ENCODE data around the gene TET2.

The TET2 gene

DNA sequence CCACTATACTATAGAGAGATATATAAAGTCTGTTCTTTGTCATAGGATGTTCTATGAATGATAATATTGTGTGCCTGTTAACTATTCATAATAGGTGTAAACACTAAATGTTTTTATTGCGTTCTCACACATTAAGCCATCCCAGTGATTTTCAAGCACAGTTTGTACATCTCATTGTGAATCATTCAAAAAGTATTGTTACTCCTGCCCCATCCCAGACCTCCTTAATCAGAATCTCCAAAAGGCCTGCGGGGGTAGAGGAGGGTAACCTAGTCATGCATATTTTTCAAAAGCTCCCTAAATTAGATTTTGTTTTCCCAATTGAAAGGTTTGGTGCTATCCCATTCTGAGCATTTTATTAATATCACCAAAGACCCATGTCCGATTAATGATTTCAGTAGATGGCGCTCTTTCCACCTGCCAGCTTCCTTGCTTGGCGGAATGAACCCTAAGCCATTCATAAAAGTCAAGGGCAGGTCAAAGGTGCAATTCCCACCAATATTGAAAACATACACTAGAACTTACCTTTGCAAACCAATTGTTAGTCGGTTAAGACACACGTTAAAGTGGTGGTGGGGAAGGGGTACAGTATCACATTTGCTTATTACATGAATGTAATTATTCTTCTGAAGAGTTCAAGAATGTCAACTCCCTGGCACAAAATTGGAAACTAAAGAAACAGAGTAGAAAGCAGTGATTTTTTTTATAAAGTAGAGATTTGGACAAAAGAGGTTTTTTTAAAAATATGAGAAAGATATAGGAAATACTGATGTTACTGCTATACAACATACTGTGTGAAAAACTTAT lies 5.8 kb upstream of the TET2 start:
- H3K9me3 ChIP-seq (ENCODE audit: control insufficient read depth, low read length): no peaks in the 10 kb centered on the region
- no peak overlapping the region for H3K23ac ChIP-seq (ENCODE audit: low read length in 2 of 2)
- no peak overlapping the region for H2AFZ ChIP-seq (ENCODE audit: low read depth, low read length)
- H3K18ac ChIP-seq (ENCODE audit: low read depth in 1 of 2, low read length in 2 of 2): no peak overlapping the region
- no peak overlapping the region for H3K4me2 ChIP-seq (ENCODE audit: low read length, poor library complexity, severe bottlenecking)
- peak; percentile 37 for DNase-seq
- no peak overlapping the region for H2BK15ac ChIP-seq (ENCODE audit: low read depth, poor library complexity, severe bottlenecking)
- no peak overlapping the region for H4K91ac ChIP-seq (ENCODE audit: low read length)
- no peaks in the 10 kb centered on the region for H3K27me3 ChIP-seq (ENCODE audit: control insufficient read depth in 1 of 2, insufficient read depth in 1 of 2, low read length in 2 of 2)
- H4K8ac ChIP-seq (ENCODE audit: low read length): no peak overlapping the region
- H3K27ac ChIP-seq (ENCODE audit: low read length, poor library complexity, severe bottlenecking): no peak overlapping the region
- no peaks in the 10 kb centered on the region for H3K36me3 ChIP-seq (ENCODE audit: control insufficient read depth in 1 of 2, insufficient read depth in 2 of 2, low read depth in 1 of 2, low read length in 2 of 2)
- no peak overlapping the region for H3K4me3 ChIP-seq (ENCODE audit: insufficient read depth in 1 of 2, low read depth in 1 of 2, low read length in 2 of 2)
- peaks cover under 1% of the 10 kb centered on the region for H3K4me1 ChIP-seq (ENCODE audit: control insufficient read depth, insufficient read depth, low read depth, low read length)
- H2BK5ac ChIP-seq (ENCODE audit: low read depth, low read length, poor library complexity, severe bottlenecking): no peak overlapping the region
- WGBS: 6% methylated on average over 4 of the region's 7 CpGs
- no peak overlapping the region for H3K9ac ChIP-seq (ENCODE audit: low read length)
- H3K4ac ChIP-seq (ENCODE audit: low read depth in 1 of 2, low read length in 2 of 2): no peak overlapping the region
- no peak overlapping the region for H3K14ac ChIP-seq (ENCODE audit: low read length in 2 of 2)
- no peak overlapping the region for H2BK12ac ChIP-seq (ENCODE audit: low read length in 2 of 2)
- no peak overlapping the region for H2BK120ac ChIP-seq (ENCODE audit: low read depth, low read length)
- no peak overlapping the region for H2AK5ac ChIP-seq (ENCODE audit: low read length, severe bottlenecking)
- H3K79me1 ChIP-seq (replicated peaks; ENCODE audit: low read length, poor library complexity, severe bottlenecking): no peaks in the 10 kb centered on the region

DNA sequence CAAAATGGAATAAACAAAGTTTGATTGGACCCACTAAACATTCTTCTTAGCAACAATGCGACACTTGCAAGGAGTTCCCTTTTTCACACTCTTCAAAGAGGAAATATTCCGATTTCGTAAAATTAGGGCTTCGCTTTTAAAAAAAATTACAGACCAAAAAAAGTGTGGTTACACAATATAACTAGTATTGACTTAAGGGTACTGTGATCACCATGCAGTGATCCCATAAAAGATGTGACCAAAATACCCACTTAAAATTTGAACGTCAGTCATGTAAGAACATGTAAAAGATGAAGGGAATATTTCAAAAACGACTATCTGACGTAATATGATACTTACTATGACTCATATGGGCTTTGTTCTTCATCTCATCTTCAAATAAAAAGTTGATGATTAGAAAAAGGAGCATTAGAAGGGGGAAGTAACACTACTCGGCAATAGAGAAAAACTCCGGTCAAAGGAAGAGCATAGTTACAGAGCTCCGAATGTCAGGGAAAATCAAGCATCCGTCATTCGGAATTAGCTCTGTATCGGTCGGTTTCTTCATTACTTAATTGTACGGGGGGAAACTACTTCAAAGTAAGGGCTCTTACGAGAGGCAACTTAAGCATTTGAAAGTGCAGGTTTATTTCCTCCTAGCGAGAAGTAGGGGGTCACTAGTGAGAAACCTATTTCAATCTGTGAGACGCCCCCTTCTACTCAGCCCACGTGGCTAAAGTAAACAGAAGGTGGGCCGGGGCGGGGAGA lies 1.3 kb upstream of the TET2 start:
- no peak overlapping the region for H3K14ac ChIP-seq (ENCODE audit: low read length in 2 of 2)
- no peak overlapping the region for H3K4ac ChIP-seq (ENCODE audit: low read depth in 1 of 2, low read length in 2 of 2)
- H3K18ac ChIP-seq (ENCODE audit: low read depth in 1 of 2, low read length in 2 of 2): no peak overlapping the region
- no peaks in the 10 kb centered on the region for H3K9me3 ChIP-seq (ENCODE audit: control insufficient read depth, low read length)
- peak overlapping the region; percentile 97 for H3K9ac ChIP-seq (ENCODE audit: low read length)
- no peaks in the 10 kb centered on the region for H3K36me3 ChIP-seq (ENCODE audit: control insufficient read depth in 1 of 2, insufficient read depth in 2 of 2, low read depth in 1 of 2, low read length in 2 of 2)
- H3K4me1 ChIP-seq (ENCODE audit: control insufficient read depth, insufficient read depth, low read depth, low read length): peaks cover 5% of the 10 kb centered on the region
- no peak overlapping the region for H4K91ac ChIP-seq (ENCODE audit: low read length)
- no peak overlapping the region for H4K8ac ChIP-seq (ENCODE audit: low read length)
- no peak overlapping the region for H2BK5ac ChIP-seq (ENCODE audit: low read depth, low read length, poor library complexity, severe bottlenecking)
- H3K27ac ChIP-seq (ENCODE audit: low read length, poor library complexity, severe bottlenecking): no peak overlapping the region
- no peak overlapping the region for H2BK12ac ChIP-seq (ENCODE audit: low read length in 2 of 2)
- H3K27me3 ChIP-seq (ENCODE audit: control insufficient read depth in 1 of 2, insufficient read depth in 1 of 2, low read length in 2 of 2): no peaks in the 10 kb centered on the region
- no peak overlapping the region for H2AFZ ChIP-seq (ENCODE audit: low read depth, low read length)
- H2AK5ac ChIP-seq (ENCODE audit: low read length, severe bottlenecking): no peak overlapping the region
- no peak for DNase-seq
- no peak overlapping the region for H2BK15ac ChIP-seq (ENCODE audit: low read depth, poor library complexity, severe bottlenecking)
- no peak overlapping the region for H2BK120ac ChIP-seq (ENCODE audit: low read depth, low read length)
- no peak overlapping the region for H3K23ac ChIP-seq (ENCODE audit: low read length in 2 of 2)
- H3K4me2 ChIP-seq (ENCODE audit: low read length, poor library complexity, severe bottlenecking): peak overlapping the region; percentile 99
- WGBS: 34% methylated on average over 17 of the region's 21 CpGs
- H3K79me1 ChIP-seq (replicated peaks; ENCODE audit: low read length, poor library complexity, severe bottlenecking): peaks cover 2% of the 10 kb centered on the region
- H3K4me3 ChIP-seq (ENCODE audit: insufficient read depth in 1 of 2, low read depth in 1 of 2, low read length in 2 of 2): peak overlapping the region; percentile 84 to 95

GRCh38 chr4:105145903-105146275 lies 787 bp upstream of the TET2 start:
- Histone ChIP-seq H2AK5ac (ENCODE audit: low read length, severe bottlenecking) (no peak overlapping the region), H4K8ac (ENCODE audit: low read length) (no peak overlapping the region), H3K79me1 (replicated peaks; ENCODE audit: low read length, poor library complexity, severe bottlenecking) (peaks cover 2% of the 10 kb centered on the region), H3K18ac (ENCODE audit: low read depth in 1 of 2, low read length in 2 of 2) (peak overlapping the region in 1 of 2 experiments; percentile 96), H3K4me2 (ENCODE audit: low read length, poor library complexity, severe bottlenecking) (peak overlapping the region; percentile 99), H3K36me3 (ENCODE audit: control insufficient read depth in 1 of 2, insufficient read depth in 2 of 2, low read depth in 1 of 2, low read length in 2 of 2) (no peaks in the 10 kb centered on the region), H2BK5ac (ENCODE audit: low read depth, low read length, poor library complexity, severe bottlenecking) (no peak overlapping the region), H3K4ac (ENCODE audit: low read depth in 1 of 2, low read length in 2 of 2) (peak overlapping the region; percentile 28 to 97), H3K27ac (ENCODE audit: low read length, poor library complexity, severe bottlenecking) (no peak overlapping the region), H3K9me3 (ENCODE audit: control insufficient read depth, low read length) (no peaks in the 10 kb centered on the region), H2BK15ac (ENCODE audit: low read depth, poor library complexity, severe bottlenecking) (peak overlapping the region; percentile 80), H2BK12ac (ENCODE audit: low read length in 2 of 2) (peak overlapping the region in 1 of 2 experiments; percentile 90), H3K4me3 (ENCODE audit: insufficient read depth in 1 of 2, low read depth in 1 of 2, low read length in 2 of 2) (peak overlapping the region; percentile 84 to 95), H3K14ac (ENCODE audit: low read length in 2 of 2) (peak overlapping the region in 1 of 2 experiments; percentile 96), H2AFZ (ENCODE audit: low read depth, low read length) (peak overlapping the region; percentile 99), H3K4me1 (ENCODE audit: control insufficient read depth, insufficient read depth, low read depth, low read length) (peaks cover 5% of the 10 kb centered on the region), H4K91ac (ENCODE audit: low read length) (peak overlapping the region; percentile 72), H2BK120ac (ENCODE audit: low read depth, low read length) (no peak overlapping the region), H3K23ac (ENCODE audit: low read length in 2 of 2) (peak overlapping the region in 1 of 2 experiments; percentile 96), H3K9ac (ENCODE audit: low read length) (peak overlapping the region; percentile 97), H3K27me3 (ENCODE audit: control insufficient read depth in 1 of 2, insufficient read depth in 1 of 2, low read length in 2 of 2) (no peaks in the 10 kb centered on the region)
- WGBS: 3% methylated on average over 13 of the region's 25 CpGs
- no peak for DNase-seq

DNA sequence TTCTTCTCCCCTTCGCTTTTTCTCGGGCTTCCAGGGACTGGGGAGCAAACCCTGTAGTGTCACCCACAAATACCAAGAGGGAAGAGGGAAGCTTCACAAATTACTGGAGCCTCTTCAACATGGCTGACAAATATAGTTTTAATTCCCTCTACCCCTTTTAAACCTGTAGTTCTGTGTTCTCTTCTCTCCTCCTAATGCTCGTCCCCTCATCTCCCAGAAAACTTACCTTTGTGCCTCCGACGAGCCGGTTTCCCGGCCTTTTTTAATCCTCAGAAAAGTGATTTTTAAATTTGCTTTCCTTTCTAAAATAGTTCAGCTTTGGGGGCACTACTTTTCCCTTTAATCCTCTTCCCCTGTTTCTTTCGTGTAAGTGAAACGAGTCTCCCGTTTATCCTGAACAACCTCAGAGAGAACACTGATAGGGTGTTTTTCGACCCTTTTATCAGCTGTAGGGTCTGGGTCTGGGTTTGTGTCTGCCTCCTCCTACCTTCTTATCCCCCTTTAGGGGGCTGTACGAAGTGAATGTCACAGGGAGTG lies 408 bp downstream of the TET2 start:
- H3K9me3 ChIP-seq (ENCODE audit: control insufficient read depth, low read length): no peaks in the 10 kb centered on the region
- peak overlapping the region; percentile 66 to 84 for H2BK12ac ChIP-seq (ENCODE audit: low read length in 2 of 2)
- H3K4me2 ChIP-seq (ENCODE audit: low read length, poor library complexity, severe bottlenecking): peak overlapping the region; percentile 99
- H3K36me3 ChIP-seq (ENCODE audit: control insufficient read depth in 1 of 2, insufficient read depth in 2 of 2, low read depth in 1 of 2, low read length in 2 of 2): no peaks in the 10 kb centered on the region
- peak; percentile 59 for DNase-seq
- H3K9ac ChIP-seq (ENCODE audit: low read length): peak overlapping the region; percentile 97
- peak overlapping the region; percentile 73 for H2BK120ac ChIP-seq (ENCODE audit: low read depth, low read length)
- WGBS: 0% methylated on average over 11 of the region's 12 CpGs
- H3K79me1 ChIP-seq (replicated peaks; ENCODE audit: low read length, poor library complexity, severe bottlenecking): peaks cover 2% of the 10 kb centered on the region
- peak overlapping the region; percentile 86 for H4K91ac ChIP-seq (ENCODE audit: low read length)
- no peaks in the 10 kb centered on the region for H3K27me3 ChIP-seq (ENCODE audit: control insufficient read depth in 1 of 2, insufficient read depth in 1 of 2, low read length in 2 of 2)
- no peak overlapping the region for H3K23ac ChIP-seq (ENCODE audit: low read length in 2 of 2)
- H2AFZ ChIP-seq (ENCODE audit: low read depth, low read length): peak overlapping the region; percentile 99
- peak overlapping the region; percentile 96 for H4K8ac ChIP-seq (ENCODE audit: low read length)
- H3K14ac ChIP-seq (ENCODE audit: low read length in 2 of 2): peak overlapping the region; percentile 91 to 97
- peak overlapping the region; percentile 66 for H2BK5ac ChIP-seq (ENCODE audit: low read depth, low read length, poor library complexity, severe bottlenecking)
- peak overlapping the region; percentile 97 to 98 for H3K4ac ChIP-seq (ENCODE audit: low read depth in 1 of 2, low read length in 2 of 2)
- H2BK15ac ChIP-seq (ENCODE audit: low read depth, poor library complexity, severe bottlenecking): peak overlapping the region; percentile 69
- H3K4me1 ChIP-seq (ENCODE audit: control insufficient read depth, insufficient read depth, low read depth, low read length): peaks cover 5% of the 10 kb centered on the region
- H2AK5ac ChIP-seq (ENCODE audit: low read length, severe bottlenecking): peak overlapping the region; percentile 69
- peak overlapping the region; percentile 84 to 95 for H3K4me3 ChIP-seq (ENCODE audit: insufficient read depth in 1 of 2, low read depth in 1 of 2, low read length in 2 of 2)
- H3K18ac ChIP-seq (ENCODE audit: low read depth in 1 of 2, low read length in 2 of 2): peak overlapping the region; percentile 96
- peak overlapping the region; percentile 82 for H3K27ac ChIP-seq (ENCODE audit: low read length, poor library complexity, severe bottlenecking)
